ENCODE measurements around the gene SCUBE2. TPM values are rescaled to one million over a fixed set of nuclear protein-coding genes. Genes with fewer than 3 reads are reported as not detected.

Gene SCUBE2
- total and polyA plus RNA-seq, 4 donors, result 0.14 to 1.4 (median 0.42) TPM; not detected in 1

DNA sequence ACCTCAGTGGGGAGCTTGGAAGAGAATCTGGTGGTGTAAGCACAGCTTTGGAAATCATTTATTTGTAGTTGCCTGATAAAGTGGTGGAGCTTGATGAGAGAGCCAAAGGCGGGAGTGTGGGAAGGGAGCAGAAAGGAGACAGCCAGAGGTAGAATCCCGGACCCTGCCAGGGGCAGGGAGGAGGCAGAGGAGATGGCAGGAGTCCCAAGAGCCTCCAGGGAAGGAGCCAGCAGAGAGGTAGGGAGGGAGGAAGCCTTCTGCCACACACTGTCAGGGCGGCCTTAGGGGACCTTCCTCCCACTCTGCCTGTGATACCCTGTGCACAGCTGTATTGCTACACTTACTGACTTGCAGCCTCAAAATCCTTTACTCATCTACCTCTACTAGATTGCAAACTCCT lies 15.4 kb downstream of the SCUBE2 start:
- 95% methylated on average over 3 of the region's 3 CpGs for WGBS
- Histone ChIP-seq H3K4me3 (ENCODE audit: low read depth in 1 of 3, low read length in 3 of 3) (no peak overlapping the region), H3K36me3 (ENCODE audit: control insufficient read depth in 4 of 4, insufficient read depth in 3 of 4, low read depth in 1 of 4, low read length in 3 of 4) (no peaks in the 10 kb centered on the region)

DNA sequence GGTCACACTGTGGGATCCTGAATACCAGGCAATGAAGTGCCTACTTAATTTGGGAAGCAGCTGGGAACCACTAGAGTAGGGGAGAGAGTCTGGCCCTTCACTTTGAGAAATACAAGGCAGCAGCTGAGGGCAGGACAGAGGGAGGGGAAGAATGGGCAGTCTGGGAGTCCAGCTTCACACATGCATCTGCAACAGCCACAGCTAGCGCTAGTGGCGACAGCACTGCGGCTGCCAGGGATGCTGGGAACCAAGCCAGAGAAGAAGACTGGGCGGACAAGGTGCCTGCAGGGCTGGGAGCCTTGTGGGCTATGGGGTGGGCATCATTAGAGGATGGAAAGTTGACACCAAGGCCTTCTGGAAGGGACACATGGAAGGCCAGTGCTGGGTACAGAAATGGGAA lies 15.8 kb downstream of the SCUBE2 start:
- Histone ChIP-seq H3K36me3 (ENCODE audit: control insufficient read depth in 4 of 4, insufficient read depth in 3 of 4, low read depth in 1 of 4, low read length in 3 of 4) (no peaks in the 10 kb centered on the region), H3K9ac (ENCODE audit: low read depth in 1 of 2, low read length in 2 of 2) (no peak overlapping the region), H3K27me3 (ENCODE audit: control insufficient read depth in 4 of 4, insufficient read depth in 4 of 4, low read length in 3 of 4) (peaks cover 0 to 6% (median 0%) of the 10 kb centered on the region in 4 donors), H3K9me3 (ENCODE audit: control insufficient read depth in 4 of 4, low read length in 3 of 4) (no peaks in the 10 kb centered on the region), H3K4me1 (ENCODE audit: control insufficient read depth in 4 of 4, insufficient read depth in 4 of 4, low read length in 3 of 4) (no peaks in the 10 kb centered on the region), H3K27ac (ENCODE audit: low read depth in 1 of 2, low read length in 2 of 2) (no peak overlapping the region), H3K4me3 (ENCODE audit: low read depth in 1 of 3, low read length in 3 of 3) (no peak overlapping the region)
- TF ChIP-seq JUND (IDR thresholded peaks at IDR 0.05) (no peak), NR2F2 (IDR thresholded peaks at IDR 0.05) (no peak), RXRA (IDR thresholded peaks at IDR 0.05) (no peak), HNF4G (IDR thresholded peaks at IDR 0.05) (no peak), TAF1 (conservative IDR thresholded peaks at IDR 0.05) (no peak), FOXA1 (IDR thresholded peaks at IDR 0.05) (no peak), SP1 (IDR thresholded peaks at IDR 0.05) (no peak), EGR1 (IDR thresholded peaks at IDR 0.05; ENCODE audit: low read depth in 2 of 2) (no peak), HNF4A (conservative IDR thresholded peaks at IDR 0.05) (no peak)
- TF ChIP-seq, protein P1, sequence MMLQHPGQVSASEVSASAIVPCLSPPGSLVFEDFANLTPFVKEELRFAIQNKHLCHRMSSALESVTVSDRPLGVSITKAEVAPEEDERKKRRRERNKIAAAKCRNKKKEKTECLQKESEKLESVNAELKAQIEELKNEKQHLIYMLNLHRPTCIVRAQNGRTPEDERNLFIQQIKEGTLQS (IDR thresholded peaks at IDR 0.05), result no peak
- TF ChIP-seq, protein P2, sequence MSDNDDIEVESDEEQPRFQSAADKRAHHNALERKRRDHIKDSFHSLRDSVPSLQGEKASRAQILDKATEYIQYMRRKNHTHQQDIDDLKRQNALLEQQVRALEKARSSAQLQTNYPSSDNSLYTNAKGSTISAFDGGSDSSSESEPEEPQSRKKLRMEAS (IDR thresholded peaks at IDR 0.05), result no peak
- TF ChIP-seq, protein P3, sequence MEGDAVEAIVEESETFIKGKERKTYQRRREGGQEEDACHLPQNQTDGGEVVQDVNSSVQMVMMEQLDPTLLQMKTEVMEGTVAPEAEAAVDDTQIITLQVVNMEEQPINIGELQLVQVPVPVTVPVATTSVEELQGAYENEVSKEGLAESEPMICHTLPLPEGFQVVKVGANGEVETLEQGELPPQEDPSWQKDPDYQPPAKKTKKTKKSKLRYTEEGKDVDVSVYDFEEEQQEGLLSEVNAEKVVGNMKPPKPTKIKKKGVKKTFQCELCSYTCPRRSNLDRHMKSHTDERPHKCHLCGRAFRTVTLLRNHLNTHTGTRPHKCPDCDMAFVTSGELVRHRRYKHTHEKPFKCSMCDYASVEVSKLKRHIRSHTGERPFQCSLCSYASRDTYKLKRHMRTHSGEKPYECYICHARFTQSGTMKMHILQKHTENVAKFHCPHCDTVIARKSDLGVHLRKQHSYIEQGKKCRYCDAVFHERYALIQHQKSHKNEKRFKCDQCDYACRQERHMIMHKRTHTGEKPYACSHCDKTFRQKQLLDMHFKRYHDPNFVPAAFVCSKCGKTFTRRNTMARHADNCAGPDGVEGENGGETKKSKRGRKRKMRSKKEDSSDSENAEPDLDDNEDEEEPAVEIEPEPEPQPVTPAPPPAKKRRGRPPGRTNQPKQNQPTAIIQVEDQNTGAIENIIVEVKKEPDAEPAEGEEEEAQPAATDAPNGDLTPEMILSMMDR (IDR thresholded peaks at IDR 0.05; ENCODE audit: low read depth, low read length, missing input control), result no peak
- TF ChIP-seq, protein P4, sequence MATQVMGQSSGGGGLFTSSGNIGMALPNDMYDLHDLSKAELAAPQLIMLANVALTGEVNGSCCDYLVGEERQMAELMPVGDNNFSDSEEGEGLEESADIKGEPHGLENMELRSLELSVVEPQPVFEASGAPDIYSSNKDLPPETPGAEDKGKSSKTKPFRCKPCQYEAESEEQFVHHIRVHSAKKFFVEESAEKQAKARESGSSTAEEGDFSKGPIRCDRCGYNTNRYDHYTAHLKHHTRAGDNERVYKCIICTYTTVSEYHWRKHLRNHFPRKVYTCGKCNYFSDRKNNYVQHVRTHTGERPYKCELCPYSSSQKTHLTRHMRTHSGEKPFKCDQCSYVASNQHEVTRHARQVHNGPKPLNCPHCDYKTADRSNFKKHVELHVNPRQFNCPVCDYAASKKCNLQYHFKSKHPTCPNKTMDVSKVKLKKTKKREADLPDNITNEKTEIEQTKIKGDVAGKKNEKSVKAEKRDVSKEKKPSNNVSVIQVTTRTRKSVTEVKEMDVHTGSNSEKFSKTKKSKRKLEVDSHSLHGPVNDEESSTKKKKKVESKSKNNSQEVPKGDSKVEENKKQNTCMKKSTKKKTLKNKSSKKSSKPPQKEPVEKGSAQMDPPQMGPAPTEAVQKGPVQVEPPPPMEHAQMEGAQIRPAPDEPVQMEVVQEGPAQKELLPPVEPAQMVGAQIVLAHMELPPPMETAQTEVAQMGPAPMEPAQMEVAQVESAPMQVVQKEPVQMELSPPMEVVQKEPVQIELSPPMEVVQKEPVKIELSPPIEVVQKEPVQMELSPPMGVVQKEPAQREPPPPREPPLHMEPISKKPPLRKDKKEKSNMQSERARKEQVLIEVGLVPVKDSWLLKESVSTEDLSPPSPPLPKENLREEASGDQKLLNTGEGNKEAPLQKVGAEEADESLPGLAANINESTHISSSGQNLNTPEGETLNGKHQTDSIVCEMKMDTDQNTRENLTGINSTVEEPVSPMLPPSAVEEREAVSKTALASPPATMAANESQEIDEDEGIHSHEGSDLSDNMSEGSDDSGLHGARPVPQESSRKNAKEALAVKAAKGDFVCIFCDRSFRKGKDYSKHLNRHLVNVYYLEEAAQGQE (IDR thresholded peaks at IDR 0.05), result no peak
- TF ChIP-seq, protein P5, sequence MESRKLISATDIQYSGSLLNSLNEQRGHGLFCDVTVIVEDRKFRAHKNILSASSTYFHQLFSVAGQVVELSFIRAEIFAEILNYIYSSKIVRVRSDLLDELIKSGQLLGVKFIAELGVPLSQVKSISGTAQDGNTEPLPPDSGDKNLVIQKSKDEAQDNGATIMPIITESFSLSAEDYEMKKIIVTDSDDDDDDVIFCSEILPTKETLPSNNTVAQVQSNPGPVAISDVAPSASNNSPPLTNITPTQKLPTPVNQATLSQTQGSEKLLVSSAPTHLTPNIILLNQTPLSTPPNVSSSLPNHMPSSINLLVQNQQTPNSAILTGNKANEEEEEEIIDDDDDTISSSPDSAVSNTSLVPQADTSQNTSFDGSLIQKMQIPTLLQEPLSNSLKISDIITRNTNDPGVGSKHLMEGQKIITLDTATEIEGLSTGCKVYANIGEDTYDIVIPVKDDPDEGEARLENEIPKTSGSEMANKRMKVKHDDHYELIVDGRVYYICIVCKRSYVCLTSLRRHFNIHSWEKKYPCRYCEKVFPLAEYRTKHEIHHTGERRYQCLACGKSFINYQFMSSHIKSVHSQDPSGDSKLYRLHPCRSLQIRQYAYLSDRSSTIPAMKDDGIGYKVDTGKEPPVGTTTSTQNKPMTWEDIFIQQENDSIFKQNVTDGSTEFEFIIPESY (IDR thresholded peaks at IDR 0.05), result no peak
- DNase-seq (ENCODE audit: low spot score), result no peak
- WGBS, result 92% methylated on average over 4 of the region's 4 CpGs

More for the DNA sequence above, 15.4 kb downstream of the SCUBE2 start:
- Histone ChIP-seq H3K4me1 (ENCODE audit: control insufficient read depth in 4 of 4, insufficient read depth in 4 of 4, low read length in 3 of 4) (no peaks in the 10 kb centered on the region), H3K9ac (ENCODE audit: low read depth in 1 of 2, low read length in 2 of 2) (no peak overlapping the region), H3K9me3 (ENCODE audit: control insufficient read depth in 4 of 4, low read length in 3 of 4) (no peaks in the 10 kb centered on the region), H3K27ac (ENCODE audit: low read depth in 1 of 2, low read length in 2 of 2) (no peak overlapping the region), H3K27me3 (ENCODE audit: control insufficient read depth in 4 of 4, insufficient read depth in 4 of 4, low read length in 3 of 4) (peaks cover 0 to 6% (median 0%) of the 10 kb centered on the region in 4 donors)
- DNase-seq (ENCODE audit: low spot score), result no peak
- TF ChIP-seq HNF4G (IDR thresholded peaks at IDR 0.05), result no peak
- no peak for TF ChIP-seq FOXA2 (IDR thresholded peaks at IDR 0.05)
- TF ChIP-seq, protein P4 (IDR thresholded peaks at IDR 0.05), result no peak
- no peak for TF ChIP-seq HNF4A (conservative IDR thresholded peaks at IDR 0.05)
- TF ChIP-seq, protein P5 (IDR thresholded peaks at IDR 0.05), result no peak
